HG03460 (cell line): Measurements from ENCODE around the gene TACC3.

ENCODE experiments used
- ATAC-seq: cut with Tn5 transposase; IDR thresholded peaks from one replicate; pipeline ENCODE4 v1.9.1; 2021; ENCODE audit not compliant: unreplicated experiment

Gene TACC3

GRCh38 chr4:1744552-1744951 lies 23.2 kb downstream of the TACC3 start:
- no peak for ATAC-seq

GRCh38 chr4:1745165-1745564 lies 23.8 kb downstream of the TACC3 start:
- ATAC-seq, result no peak

- ATAC-seq, result no peak
Measured at GRCh38 chr4:1745697-1746096, 24.4 kb downstream of the TACC3 start.

GRCh38 chr4:1746265-1746691 lies 25.0 kb downstream of the TACC3 start:
- peak; percentile 55 for ATAC-seq

GRCh38 chr4:1746919-1747602 lies 25.7 kb downstream of the TACC3 start:
- no peak for ATAC-seq

- ATAC-seq, result no peak
Measured at GRCh38 chr4:1747603-1747967, 26.3 kb downstream of the TACC3 start.

- ATAC-seq, result no peak
Measured at GRCh38 chr4:1748465-1748995, 27.2 kb downstream of the TACC3 start.

- ATAC-seq, result no peak
Measured at GRCh38 chr4:1749370-1749769, 28.0 kb downstream of the TACC3 start.

- ATAC-seq, result no peak
Measured at GRCh38 chr4:1749826-1750225, 28.5 kb downstream of the TACC3 start.

- ATAC-seq, result no peak
Measured at GRCh38 chr4:1750381-1751154, 29.2 kb downstream of the TACC3 start.

GRCh38 chr4:1751155-1751918 lies 30.0 kb downstream of the TACC3 start:
- ATAC-seq, result no peak

GRCh38 chr4:1751919-1752283 lies 30.6 kb downstream of the TACC3 start:
- no peak for ATAC-seq

- ATAC-seq, result no peak
Measured at GRCh38 chr4:1752284-1753041, 31.1 kb downstream of the TACC3 start.

GRCh38 chr4:1753294-1753696 lies 32.0 kb downstream of the TACC3 start:
- no peak for ATAC-seq

GRCh38 chr4:1753697-1754311 lies 32.5 kb downstream of the TACC3 start:
- no peak for ATAC-seq

- no peak for ATAC-seq
Measured at GRCh38 chr4:1754336-1754735, 33.0 kb downstream of the TACC3 start.

GRCh38 chr4:1755297-1755696 lies 34.0 kb downstream of the TACC3 start:
- no peak for ATAC-seq

- no peak for ATAC-seq
Measured at GRCh38 chr4:1756079-1756478, 34.8 kb downstream of the TACC3 start.

- ATAC-seq, result no peak
Measured at GRCh38 chr4:1756893-1757779, 35.8 kb downstream of the TACC3 start.
